Parathyroid adenoma (tissue), 2 donors: ENCODE measurements around the gene CADM1.

Experiments
- H2AFZ ChIP-seq: fragments of 300-600 bp; sonication (generic); one replicate; pipeline ENCODE4 v1.7.0; 2017; ENCODE audit warnings: antibody characterized with exemption, mild to moderate bottlenecking
- H3K27ac ChIP-seq: fragments of 300-600 bp; sonication (generic); one replicate; pipeline ENCODE4 v1.7.0; 2017
- H3K27me3 ChIP-seq: fragments of 300-600 bp; sonication (generic); one replicate; pipeline ENCODE4 v1.7.0; 2017; ENCODE audit warnings: low read length; ENCODE audit not compliant: control insufficient read depth, insufficient read depth
- H3K36me3 ChIP-seq: fragments of 300-600 bp; sonication (generic); one replicate; pipeline ENCODE4 v1.7.0; 2017; ENCODE audit warnings: low read length; ENCODE audit not compliant: control insufficient read depth, insufficient read depth
- H3K4me1 ChIP-seq: fragments of 300-600 bp; sonication (generic); one replicate; pipeline ENCODE4 v1.7.0; 2017; ENCODE audit warnings: control low read depth
- H3K4me2 ChIP-seq: fragments of 300-600 bp; sonication (generic); one replicate; pipeline ENCODE4 v1.7.0; 2017; ENCODE audit warnings: low read length
- H3K4me3 ChIP-seq: fragments of 300-600 bp; sonication (generic); one replicate; pipeline ENCODE4 v1.7.0; 2017; ENCODE audit warnings: low read depth, low read length
- H3K79me2 ChIP-seq: fragments of 300-600 bp; sonication (generic); one replicate; pipeline ENCODE4 v1.7.0; 2017; ENCODE audit warnings: control low read depth
- H3K9ac ChIP-seq: fragments of 300-600 bp; sonication (generic); one replicate; pipeline ENCODE4 v1.7.0; 2017; ENCODE audit warnings: mild to moderate bottlenecking
- H3K9me3 ChIP-seq: fragments of 300-600 bp; sonication (generic); one replicate; pipeline ENCODE4 v1.7.0; 2017; ENCODE audit warnings: low read length; ENCODE audit not compliant: control insufficient read depth
- CTCF ChIP-seq: fragments of 300-600 bp; sonication (generic); IDR thresholded peaks from one replicate; pipeline ENCODE4 v1.7.0; 2017; ENCODE audit warnings: antibody characterized with exemption, mild to moderate bottlenecking
- donor health status: primary hyperparathyroidism.

CADM1 gene

GRCh38 chr11:115500547-115501501 is 3.4 kb downstream of the CADM1 start:
- Histone ChIP-seq H3K79me2 (no peaks in the 10 kb centered on the region), H3K4me1 (no peaks in the 10 kb centered on the region), H3K9ac (no peak overlapping the region), H3K27ac (no peak overlapping the region), H3K27me3 (no peaks in the 10 kb centered on the region), H2AFZ (no peak overlapping the region), H3K9me3 (no peaks in the 10 kb centered on the region), H3K36me3 (no peaks in the 10 kb centered on the region), H3K4me2 (no peak overlapping the region), H3K4me3 (no peak overlapping the region)
- no peak for TF ChIP-seq CTCF

- no peak overlapping the region for H3K4me3 ChIP-seq
Observed at GRCh38 chr11:115499891-115500290, 4.3 kb downstream of the CADM1 start.

GRCh38 chr11:115499241-115499799 is 4.9 kb downstream of the CADM1 start:
- Histone ChIP-seq H3K36me3 (no peaks in the 10 kb centered on the region), H3K4me1 (no peaks in the 10 kb centered on the region), H3K9me3 (no peaks in the 10 kb centered on the region), H3K9ac (no peak overlapping the region), H3K4me2 (no peak overlapping the region), H2AFZ (no peak overlapping the region), H3K79me2 (no peaks in the 10 kb centered on the region), H3K27me3 (no peaks in the 10 kb centered on the region), H3K4me3 (no peak overlapping the region), H3K27ac (no peak overlapping the region)
- TF ChIP-seq CTCF = no peak

More at GRCh38 chr11:115499891-115500290, 4.3 kb downstream of the CADM1 start:
- Histone ChIP-seq H2AFZ (no peak overlapping the region), H3K79me2 (no peaks in the 10 kb centered on the region), H3K36me3 (no peaks in the 10 kb centered on the region), H3K4me1 (no peaks in the 10 kb centered on the region), H3K27ac (no peak overlapping the region), H3K9me3 (no peaks in the 10 kb centered on the region), H3K4me2 (no peak overlapping the region), H3K9ac (no peak overlapping the region), H3K27me3 (no peaks in the 10 kb centered on the region)
- no peak for TF ChIP-seq CTCF

GRCh38 chr11:115498354-115498753 is 5.9 kb downstream of the CADM1 start:
- H3K9ac ChIP-seq = no peak overlapping the region
- no peaks in the 10 kb centered on the region for H3K9me3 ChIP-seq
- H3K4me2 ChIP-seq = no peak overlapping the region
- H3K27me3 ChIP-seq = no peaks in the 10 kb centered on the region
- H3K27ac ChIP-seq = no peak overlapping the region
- H3K36me3 ChIP-seq = no peaks in the 10 kb centered on the region
- H2AFZ ChIP-seq = no peak overlapping the region
- no peaks in the 10 kb centered on the region for H3K79me2 ChIP-seq
- H3K4me3 ChIP-seq = no peak overlapping the region
- no peaks in the 10 kb centered on the region for H3K4me1 ChIP-seq
- TF ChIP-seq CTCF = no peak
